NCI-H1436 treated with DMSO at 0.1 percent for 48 hours (cell line): ENCODE measurements around the gene CDC42EP2.

Source experiments
- DNase-seq: peaks from one replicate; lab custom pipeline; 2025; lab: John Stamatoyannopoulos, UW

CDC42EP2 gene, protein sequence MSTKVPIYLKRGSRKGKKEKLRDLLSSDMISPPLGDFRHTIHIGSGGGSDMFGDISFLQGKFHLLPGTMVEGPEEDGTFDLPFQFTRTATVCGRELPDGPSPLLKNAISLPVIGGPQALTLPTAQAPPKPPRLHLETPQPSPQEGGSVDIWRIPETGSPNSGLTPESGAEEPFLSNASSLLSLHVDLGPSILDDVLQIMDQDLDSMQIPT

DNA sequence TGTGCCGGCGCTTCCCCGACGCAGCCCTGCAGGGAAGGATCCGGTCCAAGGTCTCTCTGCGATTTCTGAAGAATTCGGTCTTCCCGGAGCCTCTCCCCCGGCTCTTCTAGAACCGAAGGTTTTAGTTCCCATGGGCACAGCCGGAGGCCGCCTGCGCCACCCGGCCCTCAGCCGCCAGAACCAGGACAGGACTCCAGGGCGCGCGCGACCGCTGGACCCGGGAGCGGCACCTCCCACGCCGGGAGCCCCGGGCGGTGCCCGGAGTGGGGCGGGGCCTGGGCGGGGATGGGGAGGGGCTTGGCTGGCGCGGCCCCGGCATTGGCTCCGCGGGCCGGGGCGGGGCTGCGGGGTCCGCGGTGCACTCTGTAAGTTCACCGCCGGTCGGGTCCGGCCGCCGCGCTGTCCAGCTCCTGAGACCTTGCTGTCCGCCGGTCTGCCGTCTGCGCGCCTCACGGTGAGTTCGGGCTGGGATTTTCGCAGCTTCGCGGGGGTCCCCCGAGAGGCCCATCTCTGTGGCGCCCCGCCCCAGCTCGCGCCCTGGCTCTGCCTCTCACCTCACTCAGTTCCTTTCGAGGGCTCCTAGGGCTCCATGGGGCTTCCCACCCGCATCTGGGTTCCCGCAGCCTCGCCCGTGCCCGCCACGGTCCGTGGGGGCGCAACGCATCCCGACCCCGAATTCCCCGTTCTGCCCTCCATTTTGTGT is at the start of gene CDC42EP2:
Gene CDC42EP2, plus strand, starts transcription at position 366 of the 703 bp plus-strand sequence. CDS start 6,033 bp downstream, outside the sequence.
- no peak for DNase-seq

DNA sequence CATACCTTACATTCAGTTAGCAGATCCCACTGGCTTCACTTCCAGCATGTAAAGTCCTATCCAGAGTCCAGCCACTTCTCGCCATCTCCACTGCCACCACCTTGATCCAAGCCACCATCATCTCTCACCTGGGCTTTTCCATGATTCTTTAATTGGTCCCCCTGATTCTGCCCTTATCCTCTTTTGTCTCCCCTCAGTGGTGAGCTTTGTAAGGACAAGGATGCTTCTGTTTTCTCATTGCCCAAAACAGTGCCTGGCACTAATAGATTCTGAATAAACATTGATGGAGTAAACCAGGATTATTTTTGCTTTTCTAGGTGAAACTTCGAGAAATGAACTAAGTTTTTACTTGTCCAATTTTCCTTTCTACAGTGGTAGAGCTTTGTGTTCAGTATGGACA is 48.5 kb upstream of the CDC42EP2 start:
- DNase-seq, result no peak

DNA sequence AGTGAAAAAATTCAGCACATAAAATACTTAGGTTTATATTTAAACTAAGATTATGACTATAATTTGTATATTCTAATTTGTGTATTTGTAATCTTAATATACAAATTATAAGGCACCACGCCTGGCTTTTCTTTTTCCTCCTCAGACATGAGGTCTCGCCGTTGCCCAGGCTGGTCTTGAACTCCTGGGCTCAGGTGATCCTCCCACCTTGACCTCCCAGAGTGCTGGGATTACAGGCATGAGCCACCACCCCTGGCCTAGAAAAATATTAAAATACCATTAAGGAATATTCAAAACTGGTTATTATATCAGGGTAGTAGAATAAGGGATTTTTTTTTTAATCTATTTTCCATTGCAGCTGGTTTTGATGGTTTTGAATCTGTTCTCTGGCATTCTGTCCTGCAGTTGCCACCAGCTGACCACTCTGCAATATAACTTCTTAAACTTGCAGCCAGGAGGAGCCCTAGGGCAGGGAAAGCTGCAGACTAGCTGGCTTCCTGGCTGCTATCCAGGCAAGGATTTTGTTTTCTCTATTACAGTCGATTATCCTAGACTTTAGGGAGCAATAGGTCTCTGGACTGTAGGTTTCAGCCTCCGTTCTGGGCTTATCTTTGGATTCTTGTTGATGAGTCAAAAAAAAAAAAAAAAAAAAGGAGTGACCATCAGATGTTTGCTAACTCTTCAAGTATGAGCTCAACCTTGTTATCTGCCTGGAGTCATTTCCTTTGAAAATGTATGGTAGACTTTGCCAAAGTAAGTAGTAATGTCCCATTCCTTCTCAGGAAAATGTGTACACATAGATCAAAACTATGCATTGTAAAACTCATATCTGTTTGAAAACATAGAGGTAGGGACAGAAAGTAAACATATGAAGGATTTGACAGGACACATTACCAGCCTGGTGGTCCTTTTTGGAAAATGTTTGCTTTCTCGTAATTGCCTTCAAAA is 39.7 kb upstream of the CDC42EP2 start:
- no peak for DNase-seq

DNA sequence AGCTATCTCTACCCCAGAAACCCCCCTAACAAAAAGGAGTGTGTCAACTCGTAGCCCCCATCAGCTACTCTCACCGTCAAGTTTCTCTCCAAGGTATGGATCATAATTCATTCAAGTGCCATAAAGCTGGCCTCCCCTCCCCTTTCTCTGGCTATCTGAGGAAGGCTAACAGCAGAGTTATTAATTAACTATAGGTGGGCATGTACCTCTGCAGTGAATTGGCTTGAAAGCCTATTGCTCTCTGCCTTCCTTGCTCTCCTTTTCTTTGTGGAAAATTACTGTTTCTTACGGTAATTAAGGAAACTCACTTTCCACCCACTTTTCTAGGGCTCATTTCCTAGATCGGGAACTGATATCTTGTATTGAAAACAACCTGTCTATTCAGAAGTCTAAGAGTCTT is 38.8 kb upstream of the CDC42EP2 start:
- DNase-seq, result no peak

DNA sequence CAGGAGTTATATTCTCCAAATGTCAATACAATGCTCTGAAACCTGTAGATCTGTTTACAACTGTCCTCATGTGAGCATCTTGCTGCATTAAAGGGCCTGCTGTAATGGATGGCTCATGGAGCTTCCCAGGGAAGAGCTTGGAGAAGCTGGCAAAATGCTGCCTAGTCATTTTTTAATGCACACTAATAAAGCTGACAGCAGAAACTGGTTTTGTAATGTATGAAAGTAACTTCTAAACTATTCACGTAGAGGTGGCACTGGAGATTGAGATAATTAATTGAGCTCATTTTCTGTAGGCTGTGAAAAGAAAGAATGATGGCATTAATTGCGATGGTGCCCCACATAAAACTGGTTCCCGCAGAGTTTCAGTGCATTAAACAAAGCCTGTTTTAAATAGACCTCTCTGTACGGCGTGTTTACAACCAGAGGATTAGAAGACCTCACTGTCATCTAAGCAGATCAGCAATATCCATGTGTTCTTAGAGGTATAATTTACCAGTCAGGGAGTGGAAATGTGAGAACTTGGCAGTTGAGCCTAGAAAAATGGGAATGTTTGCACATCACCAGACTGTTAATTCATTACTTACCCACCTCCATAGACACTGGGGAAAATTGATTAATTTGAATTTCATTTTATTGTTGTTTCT is 36.9 kb upstream of the CDC42EP2 start:
- no peak for DNase-seq

DNA sequence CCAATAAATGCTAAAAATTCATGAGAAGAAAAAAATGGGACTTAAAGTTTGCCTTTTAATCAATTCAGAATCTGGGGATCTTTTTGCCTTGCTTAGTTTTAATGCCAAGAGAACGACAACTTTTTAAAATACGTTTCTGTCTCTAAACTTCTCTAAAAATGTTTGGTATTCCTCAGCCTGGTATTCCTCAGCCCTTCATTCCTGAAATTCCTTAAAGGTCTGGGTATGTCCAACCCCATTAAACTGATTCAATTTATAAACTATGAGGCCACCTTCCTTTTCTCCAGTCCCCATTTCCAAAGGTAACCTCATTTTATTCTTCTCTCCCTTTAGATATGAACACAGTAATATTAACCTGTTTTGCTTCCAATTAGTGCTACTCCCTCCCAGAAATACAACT is 36.3 kb upstream of the CDC42EP2 start:
- DNase-seq, result no peak

DNA sequence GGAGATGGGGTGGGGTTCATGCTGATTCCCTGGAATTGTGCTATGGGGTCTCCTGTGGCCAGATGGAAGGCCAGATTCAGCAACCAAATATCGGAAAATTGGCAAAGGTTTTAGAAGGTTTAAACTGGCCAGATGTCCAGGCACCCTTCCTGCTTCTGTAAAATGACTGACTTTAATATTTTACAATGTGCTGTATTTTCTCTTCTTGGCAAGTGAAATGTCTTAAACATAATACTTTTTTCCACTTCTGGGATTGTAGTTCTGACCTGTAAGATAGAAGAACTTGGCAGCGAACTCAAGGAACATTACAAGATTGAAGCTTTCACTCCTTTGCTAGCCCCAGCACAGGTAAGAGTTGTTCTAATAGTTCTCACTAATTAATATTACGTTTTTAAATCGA is 35.4 kb upstream of the CDC42EP2 start:
- DNase-seq, result no peak

DNA sequence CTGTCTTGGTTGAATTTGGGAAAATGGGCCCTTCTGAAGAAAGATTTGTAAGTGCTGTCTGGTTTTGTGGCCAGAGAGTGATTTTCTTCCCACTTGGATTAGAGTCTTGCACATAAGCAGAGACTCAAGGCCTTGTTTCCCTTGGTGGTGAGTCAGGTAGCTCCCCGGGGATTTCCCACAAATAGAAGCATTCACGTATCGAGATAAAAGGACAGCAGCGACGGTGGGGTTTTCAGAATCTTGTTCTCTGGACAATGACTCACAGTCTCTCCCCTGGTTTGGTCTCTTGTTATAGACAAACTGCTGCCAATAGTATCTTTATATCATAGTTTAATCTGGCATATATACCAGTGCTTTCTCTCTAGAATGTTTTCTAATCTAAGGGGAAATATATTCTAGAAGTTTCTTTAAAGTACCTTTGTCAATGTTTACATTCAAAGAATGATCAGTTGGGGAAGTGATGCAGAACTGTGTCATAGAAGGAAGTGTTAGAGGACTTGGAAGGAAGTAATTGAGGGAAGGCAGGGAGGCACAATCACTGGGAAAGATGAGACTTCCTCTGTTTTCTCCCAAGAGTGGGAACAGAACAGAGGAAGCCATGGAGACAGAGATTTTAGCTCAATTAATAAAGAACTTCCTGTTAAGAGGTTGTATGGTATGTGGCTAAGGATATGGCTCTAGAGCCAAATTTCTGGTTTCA is 34.8 kb upstream of the CDC42EP2 start:
- DNase-seq, result no peak

DNA sequence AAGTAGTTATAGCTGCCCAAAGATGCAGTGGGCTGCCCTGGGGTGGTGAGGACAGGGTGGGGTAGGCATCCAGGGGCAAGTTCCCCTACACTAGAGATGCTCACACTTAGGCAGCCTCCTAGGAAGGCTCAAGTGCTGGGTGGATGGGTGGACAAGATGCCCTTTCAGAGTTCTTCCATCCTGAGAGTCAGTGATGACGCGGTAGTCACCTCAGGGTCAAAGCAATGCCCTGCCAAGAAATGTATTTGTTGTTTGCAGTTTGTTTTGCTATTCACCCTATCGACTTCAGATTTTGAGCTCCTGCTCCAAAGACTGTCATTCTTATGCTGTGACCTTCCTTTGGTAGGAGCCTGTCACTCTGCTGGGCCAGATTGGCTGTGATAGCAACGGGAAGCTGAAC is 34.0 kb upstream of the CDC42EP2 start:
- no peak for DNase-seq

DNA sequence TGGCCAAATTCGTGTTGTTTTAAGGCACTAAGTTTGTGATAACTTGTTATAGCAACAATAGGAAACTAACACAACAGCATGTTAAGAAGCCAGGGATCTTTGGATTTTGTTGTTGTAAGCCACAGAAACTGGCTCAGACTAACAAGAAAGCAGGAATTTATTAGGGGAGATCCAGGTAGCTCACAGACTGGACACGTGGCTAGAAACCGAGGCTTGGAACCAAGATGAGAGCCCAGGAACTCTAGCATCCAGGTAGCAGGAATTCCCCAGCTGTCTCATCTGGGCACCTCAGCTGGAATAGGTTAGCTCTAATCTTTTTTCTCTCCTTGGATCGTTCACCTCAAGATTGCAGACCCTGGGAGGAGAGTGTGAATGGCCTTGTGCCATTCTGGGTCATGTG is 28.0 kb upstream of the CDC42EP2 start:
- no peak for DNase-seq

DNA sequence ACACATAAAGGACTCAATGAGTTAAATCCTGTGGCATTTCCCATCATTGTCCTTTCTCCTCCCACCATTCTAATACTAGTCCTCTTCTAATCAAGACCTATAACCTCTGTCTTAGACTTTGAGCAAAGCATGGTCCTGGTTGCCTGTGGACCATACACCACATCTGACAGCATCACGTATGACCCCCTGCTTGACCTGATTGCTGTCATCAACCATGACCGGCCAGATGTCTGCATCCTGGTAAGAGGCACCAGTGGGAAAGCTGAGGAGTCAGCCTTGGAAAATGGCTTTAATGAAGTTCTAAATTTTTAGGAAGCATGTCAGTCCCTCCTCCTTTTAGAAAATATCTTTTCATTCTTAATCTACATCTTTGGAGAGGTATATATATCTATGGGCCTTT is 27.1 kb upstream of the CDC42EP2 start:
- DNase-seq, result no peak

DNA sequence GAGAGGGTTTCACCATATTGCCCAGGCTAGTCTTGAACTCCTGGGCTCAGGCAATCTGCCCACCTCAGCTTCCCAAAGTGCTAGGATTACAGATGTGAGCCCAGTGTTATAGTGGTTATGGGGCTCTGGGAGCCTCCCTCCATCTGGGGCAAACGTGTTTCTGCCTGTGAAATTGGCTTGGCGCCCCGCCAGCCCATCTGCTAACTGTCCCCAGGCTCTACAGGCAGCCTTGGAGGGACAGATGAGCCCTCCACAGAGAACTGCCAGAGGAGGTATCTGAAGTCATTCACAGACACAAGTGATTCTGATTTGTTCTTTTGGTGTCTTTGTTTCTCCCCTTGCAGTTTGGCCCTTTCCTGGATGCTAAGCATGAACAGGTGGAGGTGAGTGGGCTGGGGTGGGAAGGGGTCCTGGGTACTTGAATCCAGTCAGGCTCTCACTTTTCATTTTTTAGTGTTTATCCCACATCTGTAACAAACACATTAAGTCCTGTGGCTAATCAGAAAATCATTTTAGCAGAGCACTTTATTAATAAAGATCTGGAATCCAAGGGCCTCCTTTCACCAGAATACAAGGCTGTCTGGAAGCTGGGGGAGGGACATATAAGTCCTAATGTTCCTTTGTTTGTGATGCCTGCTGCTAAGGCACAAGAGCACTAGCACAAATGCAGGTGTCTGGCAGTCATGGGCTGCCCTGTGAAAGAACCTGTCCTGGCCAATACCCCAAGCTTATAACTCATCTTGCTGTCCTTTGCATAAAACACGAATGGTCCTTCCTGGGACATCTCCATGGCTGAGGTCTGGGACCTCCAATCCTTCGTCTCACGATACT is 25.7 kb upstream of the CDC42EP2 start:
- DNase-seq, result no peak

DNA sequence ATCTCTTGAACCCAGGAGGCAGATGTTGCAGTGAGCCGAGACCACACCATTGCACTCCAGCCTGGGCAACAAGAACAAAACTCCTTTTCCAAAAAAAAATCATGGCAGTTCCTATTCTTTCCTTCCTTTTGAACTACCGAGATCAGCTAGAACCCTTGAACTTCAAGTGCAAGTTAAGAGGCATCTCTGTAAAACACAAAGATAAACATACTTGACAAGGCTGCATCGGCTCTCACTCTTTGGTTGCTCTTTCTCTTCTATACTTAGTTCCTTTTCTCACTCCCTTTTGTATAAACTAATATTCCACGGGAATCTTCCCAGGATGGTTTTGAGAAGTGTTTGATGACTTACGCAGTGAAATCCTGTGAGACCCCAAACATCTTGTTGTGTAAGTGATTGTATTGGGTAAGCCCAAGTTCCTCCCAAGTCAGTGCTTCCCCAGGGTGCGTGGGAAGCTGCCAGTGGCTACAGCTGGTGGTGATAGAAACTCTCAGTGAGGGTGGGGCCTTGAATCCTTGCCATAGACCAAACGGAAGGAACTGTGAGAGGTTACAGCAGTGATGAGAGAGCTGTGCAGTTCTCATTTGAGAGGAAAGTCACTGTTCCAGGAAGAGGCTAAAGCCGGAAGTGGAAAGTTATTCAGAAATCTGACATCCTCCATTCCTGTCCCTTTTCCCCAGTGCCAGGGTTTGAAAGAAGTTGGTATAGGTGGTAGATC is 24.1 kb upstream of the CDC42EP2 start:
- DNase-seq, result no peak

DNA sequence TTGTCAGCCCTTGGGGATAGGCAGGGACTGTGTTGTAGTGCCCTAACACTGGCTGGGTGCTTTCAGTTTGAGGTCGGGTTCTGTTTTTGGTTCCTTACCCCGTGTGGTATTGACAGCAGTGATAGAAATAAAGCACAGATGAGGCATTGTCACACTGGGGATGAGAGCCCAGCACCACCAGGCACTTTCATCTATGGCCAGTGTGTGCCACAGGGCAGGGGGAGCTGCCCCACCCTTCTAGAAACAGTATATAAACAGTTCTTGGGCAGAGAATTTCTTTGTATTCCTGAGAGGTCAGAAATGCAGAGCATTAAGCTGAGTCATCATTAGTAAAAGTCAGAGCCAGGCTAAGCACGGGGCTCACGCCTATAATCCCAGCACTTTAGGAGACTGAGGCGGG is 23.1 kb upstream of the CDC42EP2 start:
- DNase-seq, result no peak

DNA sequence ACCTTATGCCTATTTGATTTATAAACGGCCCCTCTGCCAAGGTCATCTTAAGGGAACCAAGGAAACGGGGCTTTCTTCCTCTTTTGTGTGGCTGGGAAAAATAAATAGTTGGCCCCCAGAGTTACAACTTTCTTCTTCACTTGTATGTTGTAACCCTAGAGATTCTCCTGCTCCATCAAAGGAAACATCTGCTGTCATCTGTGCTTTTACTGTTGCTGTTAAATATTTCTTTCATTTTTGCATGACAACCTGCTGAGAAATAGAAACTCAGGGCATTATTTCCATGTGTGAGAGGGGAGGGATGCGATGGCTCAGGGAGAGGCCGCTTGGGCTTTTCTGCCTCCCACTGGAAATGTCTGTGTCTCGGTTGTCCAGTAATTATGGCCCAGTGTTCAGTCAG is 21.8 kb upstream of the CDC42EP2 start:
- no peak for DNase-seq

DNA sequence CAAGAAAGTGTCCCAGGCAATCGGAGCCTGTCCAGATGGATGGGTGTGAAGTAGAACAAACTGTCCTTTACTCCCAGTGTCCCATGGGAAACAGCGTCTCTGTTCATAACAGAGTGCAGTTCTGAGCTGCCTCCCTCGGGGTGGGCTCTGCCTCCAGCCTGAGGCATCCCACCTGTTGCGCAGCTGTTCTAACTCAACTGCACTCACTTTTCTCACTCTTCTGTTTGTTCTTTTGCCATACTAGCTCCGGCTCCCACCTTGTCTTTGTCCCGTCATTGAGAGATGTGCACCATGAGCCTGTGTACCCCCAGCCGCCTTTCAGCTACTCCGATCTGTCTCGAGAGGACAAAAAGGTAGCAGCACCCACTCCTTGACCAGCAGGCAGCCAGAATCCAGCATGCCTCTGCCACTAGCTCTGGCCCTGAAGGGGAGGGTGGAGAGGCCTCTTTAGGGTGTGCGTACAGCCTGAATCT is 20.7 kb upstream of the CDC42EP2 start:
- DNase-seq, result no peak

DNA sequence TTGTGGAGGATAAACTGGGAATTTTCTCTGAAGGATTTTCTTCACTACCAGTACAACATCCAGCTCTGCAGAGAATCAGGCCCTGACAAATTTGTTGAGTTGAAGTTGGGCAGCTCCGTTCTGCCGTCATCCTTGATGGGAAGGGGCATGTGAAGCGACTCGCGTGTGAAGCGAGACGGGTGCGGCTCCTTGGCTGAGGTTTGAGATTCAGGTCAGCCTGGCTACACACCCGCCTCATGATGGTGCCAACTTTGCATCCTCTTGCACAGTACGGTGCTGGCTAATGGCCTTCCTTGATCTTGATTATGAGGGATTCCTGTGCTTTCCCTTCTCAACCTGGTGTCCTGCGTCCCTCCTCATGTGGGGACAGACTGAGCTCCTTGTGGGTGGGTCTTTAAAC is 19.7 kb upstream of the CDC42EP2 start:
- no peak for DNase-seq

DNA sequence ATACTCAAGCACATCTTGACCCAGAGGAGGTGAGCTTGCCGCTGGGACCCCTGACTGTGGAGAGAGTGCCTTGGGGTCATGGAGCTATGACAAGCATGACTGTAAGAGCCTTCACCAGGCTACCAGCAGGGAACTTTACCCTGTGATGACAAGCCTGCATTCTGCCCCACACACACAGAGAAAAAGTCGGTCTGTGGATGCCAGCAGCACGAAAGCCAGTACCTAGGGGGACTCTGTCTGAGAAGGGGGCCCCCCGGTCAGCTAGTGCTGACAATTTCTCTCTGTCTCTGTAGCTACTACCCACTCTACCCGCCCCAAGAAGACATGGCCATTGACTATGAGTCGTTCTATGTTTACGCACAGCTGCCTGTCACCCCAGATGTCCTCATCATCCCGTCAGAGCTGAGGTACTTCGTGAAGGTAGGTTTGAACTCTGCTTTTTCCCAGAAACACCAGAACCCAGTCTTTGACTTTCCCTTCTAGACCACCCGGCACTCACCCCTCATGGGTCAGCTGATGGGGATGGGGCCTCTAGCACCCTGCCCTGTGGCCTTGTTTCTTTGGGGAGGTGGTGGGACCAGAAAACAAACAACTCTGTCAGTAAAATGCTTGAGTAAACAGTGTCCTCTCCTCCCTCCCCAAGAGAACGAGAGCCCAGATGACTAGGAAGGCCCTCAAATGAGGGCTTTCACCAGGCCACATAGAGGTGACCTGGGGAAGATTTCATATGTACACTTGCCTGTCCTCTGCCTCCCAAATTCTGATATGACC is 18.9 kb upstream of the CDC42EP2 start:
- no peak for DNase-seq

DNA sequence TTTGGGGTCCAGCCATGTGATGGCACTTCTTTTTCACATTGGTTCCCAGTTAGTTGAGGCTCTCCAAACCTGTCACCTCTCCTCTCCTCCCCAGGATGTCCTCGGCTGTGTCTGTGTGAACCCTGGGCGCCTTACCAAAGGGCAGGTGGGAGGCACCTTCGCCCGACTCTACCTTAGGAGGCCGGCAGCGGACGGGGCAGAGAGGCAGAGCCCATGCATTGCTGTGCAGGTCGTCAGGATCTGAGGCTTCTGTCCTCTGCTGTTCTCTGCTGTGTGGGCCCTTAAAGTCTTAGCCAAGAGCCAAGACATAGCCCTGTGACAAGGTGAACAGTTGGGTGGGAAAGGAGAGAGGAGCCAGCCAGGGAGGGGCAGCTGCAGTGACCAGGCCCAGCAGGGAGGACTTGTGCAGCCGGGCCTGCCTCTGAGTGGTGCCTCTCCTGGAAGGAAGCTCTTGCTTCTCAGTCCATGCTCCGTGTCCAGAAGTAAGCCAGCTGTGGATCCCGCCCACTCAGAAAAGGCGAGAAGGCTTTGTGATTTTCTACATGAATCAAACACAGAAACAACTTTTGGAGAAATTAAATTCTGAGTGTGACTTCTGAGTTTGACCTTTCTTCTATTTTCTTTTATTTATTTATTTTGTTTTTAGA is 17.5 kb upstream of the CDC42EP2 start:
- no peak for DNase-seq
